ENCODE results near the gene MFF. TPM values are rescaled to one million over a fixed set of nuclear protein-coding genes. Genes with fewer than 3 reads are reported as not detected.

MFF gene
- total and polyA plus RNA-seq, 10 of the 15 experiments (the other 5 are each of a cell fraction or from before 2014, with no cell fraction given) = 19.6 to 131 (median 106) TPM

- no peak overlapping the region for H3K9ac ChIP-seq (ENCODE audit: control insufficient read depth, insufficient read depth, low read length)
- H3K27me3 ChIP-seq (replicated peaks in 1 of 2; ENCODE audit: control insufficient read depth in 2 of 2, insufficient read depth in 2 of 2, low read length in 1 of 2) = no peaks in the 10 kb centered on the region
- intact Hi-C loops (cut with micrococcal nuclease; ENCODE audit: unreplicated experiment) = no loop called here
- H3K9me3 ChIP-seq (replicated peaks; ENCODE audit: control insufficient read depth, insufficient read depth, low read length) = no peaks in the 10 kb centered on the region
- CTCF ChIA-PET = no interaction called here
- no peak overlapping the region for H3K4me2 ChIP-seq (ENCODE audit: control insufficient read depth, insufficient read depth)
- no peaks in the 10 kb centered on the region for H4K20me1 ChIP-seq (ENCODE audit: control insufficient read depth, insufficient read depth)
- H3K27ac ChIP-seq (ENCODE audit: control insufficient read depth, insufficient read depth) = no peak overlapping the region
- in situ Hi-C loops (cut with MboI) = no loop called here
- no TSS peak for BruUV-seq (replicated peaks)
- ATAC-seq (no peak), FAIRE-seq (no peak), DNase-seq (ENCODE audit: low read depth, low spot score) (no peak)
- H3K79me2 ChIP-seq (ENCODE audit: control insufficient read depth, insufficient read depth, low read length) = no peaks in the 10 kb centered on the region
- no peaks in the 10 kb centered on the region for H3K36me3 ChIP-seq (ENCODE audit: control insufficient read depth in 2 of 2, insufficient read depth in 2 of 2, low read length in 1 of 2)
- SMC1A ChIA-PET (ENCODE audit: uncharacterized antibody, unreplicated experiment) = no interaction called here
- POLR2A ChIA-PET = no interaction called here
- no peak overlapping the region for H3K4me3 ChIP-seq
- no peak overlapping the region for H2AFZ ChIP-seq (ENCODE audit: control insufficient read depth, low read depth, low read length)
- TF ChIP-seq GABPA (IDR thresholded peaks at IDR 0.05; ENCODE audit: low read depth) = no peak
- TF ChIP-seq WRNIP1 (IDR thresholded peaks at IDR 0.05; ENCODE audit: borderline replicate concordance, low read depth, low read length) = no peak
- TF ChIP-seq HDAC6 (IDR thresholded peaks at IDR 0.05; ENCODE audit: unreplicated experiment) = no peak
- TF ChIP-seq ZNF274 (IDR thresholded peaks at IDR 0.05; ENCODE audit: insufficient read depth, insufficient read length) = no peak
- TF ChIP-seq SRF (IDR thresholded peaks at IDR 0.05; ENCODE audit: low read depth in 2 of 2, low read length in 2 of 2) = no peak
- WGBS (ENCODE audit: insufficient coverage, insufficient replicate concordance, low lambda C conversion rate, missing lambda C conversion rate) = 50% methylated on average over 2 of the region's 2 CpGs
- RAD21 ChIA-PET (ENCODE audit: unreplicated experiment) = no interaction called here
- peaks cover 9% of the 10 kb centered on the region; the same call in 1 of the 2 replicates for H3K4me1 ChIP-seq (ENCODE audit: control insufficient read depth, insufficient read depth, low read length)
These were observed 12.5 kb upstream of the MFF start for GRCh38 chr2:227312579-227312978.

GRCh38 chr2:227313310-227313709, 11.7 kb upstream of the MFF start:
- Histone ChIP-seq H3K36me3 (ENCODE audit: control insufficient read depth in 2 of 2, insufficient read depth in 2 of 2, low read length in 1 of 2) (no peaks in the 10 kb centered on the region), H4K20me1 (ENCODE audit: control insufficient read depth, insufficient read depth) (no peaks in the 10 kb centered on the region), H3K9ac (ENCODE audit: control insufficient read depth, insufficient read depth, low read length) (no peak overlapping the region), H3K27me3 (replicated peaks in 1 of 2; ENCODE audit: control insufficient read depth in 2 of 2, insufficient read depth in 2 of 2, low read length in 1 of 2) (no peaks in the 10 kb centered on the region), H3K4me1 (ENCODE audit: control insufficient read depth, insufficient read depth, low read length) (peaks cover 9% of the 10 kb centered on the region; the same call in 1 of the 2 replicates), H2AFZ (ENCODE audit: control insufficient read depth, low read depth, low read length) (no peak overlapping the region), H3K4me3 (no peak overlapping the region), H3K9me3 (replicated peaks; ENCODE audit: control insufficient read depth, insufficient read depth, low read length) (no peaks in the 10 kb centered on the region), H3K4me2 (ENCODE audit: control insufficient read depth, insufficient read depth) (no peak overlapping the region), H3K79me2 (ENCODE audit: control insufficient read depth, insufficient read depth, low read length) (no peaks in the 10 kb centered on the region), H3K27ac (ENCODE audit: control insufficient read depth, insufficient read depth) (no peak overlapping the region)
- ATAC-seq (no peak), DNase-seq (ENCODE audit: low read depth, low spot score) (no peak), FAIRE-seq (no peak)
- POLR2A ChIA-PET = no interaction called here
- RAD21 ChIA-PET (ENCODE audit: unreplicated experiment) = no interaction called here
- CTCF ChIA-PET = no interaction called here
- in situ Hi-C loops (cut with MboI) = no loop called here
- WGBS (ENCODE audit: insufficient coverage, insufficient replicate concordance, low lambda C conversion rate, missing lambda C conversion rate) = 100% methylated on average over 1 of the region's 1 CpG
- SMC1A ChIA-PET (ENCODE audit: uncharacterized antibody, unreplicated experiment) = interaction anchor here (1.2 kb wide), 1 partner anchor 16 kb away, joined by 3 read pairs; no protein-coding TSS in a partner anchor
- intact Hi-C loops (cut with micrococcal nuclease; ENCODE audit: unreplicated experiment) = no loop called here
- no peak for TF ChIP-seq RELB (IDR thresholded peaks at IDR 0.05; ENCODE audit: low read depth)
- TF ChIP-seq FOXK2 (IDR thresholded peaks at IDR 0.05) = no peak
- no peak for TF ChIP-seq STAT1 (conservative IDR thresholded peaks at IDR 0.05)
- BruUV-seq (replicated peaks) = no TSS peak
